Measurements from ENCODE around the gene PLEKHG3. TPM values are rescaled to one million over a fixed set of nuclear protein-coding genes. Genes with fewer than 3 reads are reported as not detected.

The PLEKHG3 gene
- total RNA-seq, 4 donors from 2014 or later, result 58.1 to 273 (median 94.7) TPM

DNA sequence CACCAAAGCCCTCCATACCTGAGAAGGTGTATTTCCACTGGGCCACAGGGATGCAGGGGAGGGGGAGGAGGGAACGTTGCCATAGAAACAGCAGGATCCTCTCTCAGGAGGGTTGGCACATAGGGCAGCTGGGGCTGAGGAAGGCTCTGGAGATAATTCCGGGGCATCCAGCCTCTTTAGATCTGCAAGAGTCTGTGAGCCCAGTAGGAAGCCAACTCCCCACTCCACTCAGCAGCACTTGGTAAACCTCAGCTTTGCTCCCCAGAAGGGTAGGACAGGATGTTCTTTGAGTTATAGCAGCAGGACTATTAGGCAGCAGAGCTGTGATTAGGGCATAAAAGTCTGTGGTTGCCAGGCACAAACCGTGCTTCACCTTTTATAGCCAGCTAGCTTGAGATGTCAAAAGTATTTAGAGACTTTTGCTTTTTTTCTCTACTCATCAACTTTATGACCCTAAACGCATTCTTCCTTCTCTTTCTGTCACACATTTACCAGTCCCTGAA is 7.8 kb upstream of the PLEKHG3 start:
- in situ Hi-C loops (cut with MboI; ENCODE audit: low pct_ligation_motif_present in 1 of 4, low pct_unique_long_range_greater_than_20kb in 1 of 4, low sequenced_read_pairs in 3 of 4) (no loop called here), intact Hi-C loops (cut with DNase I; ENCODE audit: low total_unique reads) (no loop called here)
- peak; percentile 70 for DNase-seq
- H3K9me3 ChIP-seq, result no peaks in the 10 kb centered on the region
- H3K4me3 ChIP-seq, result no peak overlapping the region
- H3K36me3 ChIP-seq, result no peaks in the 10 kb centered on the region
- H3K27ac ChIP-seq, result peak overlapping the region; percentile 66 to 77 (median 76)
- H3K27me3 ChIP-seq, result no peaks in the 10 kb centered on the region
- 31 to 60% methylated on average over 1 to 4 of the region's 4 CpGs for WGBS, 2 donors (ENCODE audit: low coverage in 1 of 2)
- H3K4me1 ChIP-seq, result peaks cover 16 to 67% (median 45%) of the 10 kb centered on the region in 4 donors
- TF ChIP-seq POLR2AphosphoS5 (IDR thresholded peaks at IDR 0.05) (peak in 2 of 3 donors; percentile 68 to 71), POLR2A (IDR thresholded peaks at IDR 0.05) (peak; percentile 37), EP300 (IDR thresholded peaks at IDR 0.05; ENCODE audit: low read depth) (peak; percentile 36)
- TF ChIP-seq, protein P1, sequence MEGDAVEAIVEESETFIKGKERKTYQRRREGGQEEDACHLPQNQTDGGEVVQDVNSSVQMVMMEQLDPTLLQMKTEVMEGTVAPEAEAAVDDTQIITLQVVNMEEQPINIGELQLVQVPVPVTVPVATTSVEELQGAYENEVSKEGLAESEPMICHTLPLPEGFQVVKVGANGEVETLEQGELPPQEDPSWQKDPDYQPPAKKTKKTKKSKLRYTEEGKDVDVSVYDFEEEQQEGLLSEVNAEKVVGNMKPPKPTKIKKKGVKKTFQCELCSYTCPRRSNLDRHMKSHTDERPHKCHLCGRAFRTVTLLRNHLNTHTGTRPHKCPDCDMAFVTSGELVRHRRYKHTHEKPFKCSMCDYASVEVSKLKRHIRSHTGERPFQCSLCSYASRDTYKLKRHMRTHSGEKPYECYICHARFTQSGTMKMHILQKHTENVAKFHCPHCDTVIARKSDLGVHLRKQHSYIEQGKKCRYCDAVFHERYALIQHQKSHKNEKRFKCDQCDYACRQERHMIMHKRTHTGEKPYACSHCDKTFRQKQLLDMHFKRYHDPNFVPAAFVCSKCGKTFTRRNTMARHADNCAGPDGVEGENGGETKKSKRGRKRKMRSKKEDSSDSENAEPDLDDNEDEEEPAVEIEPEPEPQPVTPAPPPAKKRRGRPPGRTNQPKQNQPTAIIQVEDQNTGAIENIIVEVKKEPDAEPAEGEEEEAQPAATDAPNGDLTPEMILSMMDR (IDR thresholded peaks at IDR 0.05), result no peak

DNA sequence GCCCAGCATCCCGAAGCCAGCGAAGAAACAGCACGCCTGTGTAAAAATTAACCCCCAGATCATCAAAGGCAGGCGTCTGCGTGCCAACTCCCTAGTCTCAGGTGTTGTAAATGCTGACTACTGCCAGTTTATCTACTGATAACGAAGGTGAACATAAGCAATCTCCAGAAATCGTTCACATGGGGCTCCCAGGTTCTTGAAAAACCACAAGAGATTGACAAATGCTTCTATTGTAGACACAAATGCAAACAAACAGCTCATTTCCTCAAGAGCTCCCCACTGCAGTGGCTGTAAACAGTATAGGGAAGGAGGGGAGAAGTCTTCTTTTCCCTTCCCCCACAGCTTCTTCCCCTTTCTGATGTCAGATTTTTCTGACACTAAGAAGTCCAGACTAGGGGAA is 5.3 kb upstream of the PLEKHG3 start:
- 0 to 34% methylated on average over 2 to 7 of the region's 7 CpGs for WGBS, 2 donors (ENCODE audit: low coverage in 1 of 2)
- in situ Hi-C loops (cut with MboI; ENCODE audit: low pct_ligation_motif_present in 1 of 4, low pct_unique_long_range_greater_than_20kb in 1 of 4, low sequenced_read_pairs in 3 of 4), result no loop called here
- no peaks in the 10 kb centered on the region for H3K36me3 ChIP-seq
- no peak overlapping the region for H3K4me3 ChIP-seq
- H3K4me1 ChIP-seq, result peaks cover 16 to 60% (median 52%) of the 10 kb centered on the region in 4 donors
- TF ChIP-seq EP300 (IDR thresholded peaks at IDR 0.05; ENCODE audit: low read depth) (no peak), POLR2AphosphoS5 (IDR thresholded peaks at IDR 0.05) (peak in 1 of 3 donors; percentile 49)
- TF ChIP-seq, protein P1 (IDR thresholded peaks at IDR 0.05), result peak in 1 of 5 experiments; percentile 2
- peak overlapping the region; percentile 72 to 77 (median 76) for H3K27ac ChIP-seq
- intact Hi-C loops (cut with DNase I; ENCODE audit: low total_unique reads), result no loop called here
- no peaks in the 10 kb centered on the region for H3K9me3 ChIP-seq
- no peaks in the 10 kb centered on the region for H3K27me3 ChIP-seq
- DNase-seq, result peak; percentile 80

DNA sequence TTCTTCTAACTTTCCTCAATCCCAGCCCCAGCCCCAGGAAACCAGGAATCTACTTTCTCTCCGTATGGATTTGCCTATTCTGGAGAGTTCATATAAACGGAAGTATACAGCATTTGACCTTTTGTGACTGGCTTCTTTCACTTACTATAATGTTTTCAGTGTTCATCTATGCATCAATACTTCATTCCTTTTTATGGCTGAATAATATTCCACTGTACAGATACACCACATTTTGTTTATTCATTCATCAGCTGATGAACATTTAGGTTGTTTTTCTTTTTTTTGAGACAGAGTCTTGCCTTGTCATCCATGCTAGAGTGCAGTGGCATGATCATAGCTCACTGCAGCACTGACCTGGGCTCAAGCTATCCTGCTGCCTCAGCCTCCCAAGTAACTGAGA is 3.9 kb upstream of the PLEKHG3 start:
- Histone ChIP-seq H3K9me3 (no peaks in the 10 kb centered on the region), H3K4me3 (no peak overlapping the region), H3K27ac (no peak overlapping the region), H3K4me1 (peaks cover 17 to 64% (median 54%) of the 10 kb centered on the region in 4 donors), H3K27me3 (no peaks in the 10 kb centered on the region), H3K36me3 (no peaks in the 10 kb centered on the region)
- WGBS, 2 donors (ENCODE audit: low coverage in 1 of 2), result 71 to 77% methylated on average over 2 of the region's 2 CpGs
- TF ChIP-seq POLR2AphosphoS5 (IDR thresholded peaks at IDR 0.05) (no peak), EP300 (IDR thresholded peaks at IDR 0.05; ENCODE audit: low read depth) (no peak), POLR2A (IDR thresholded peaks at IDR 0.05) (no peak)
- TF ChIP-seq, protein P1 (IDR thresholded peaks at IDR 0.05), result no peak
- no peak for DNase-seq
- in situ Hi-C loops (cut with MboI; ENCODE audit: low pct_ligation_motif_present in 1 of 4, low pct_unique_long_range_greater_than_20kb in 1 of 4, low sequenced_read_pairs in 3 of 4), result no loop called here
- intact Hi-C loops (cut with DNase I; ENCODE audit: low total_unique reads), result no loop called here

DNA sequence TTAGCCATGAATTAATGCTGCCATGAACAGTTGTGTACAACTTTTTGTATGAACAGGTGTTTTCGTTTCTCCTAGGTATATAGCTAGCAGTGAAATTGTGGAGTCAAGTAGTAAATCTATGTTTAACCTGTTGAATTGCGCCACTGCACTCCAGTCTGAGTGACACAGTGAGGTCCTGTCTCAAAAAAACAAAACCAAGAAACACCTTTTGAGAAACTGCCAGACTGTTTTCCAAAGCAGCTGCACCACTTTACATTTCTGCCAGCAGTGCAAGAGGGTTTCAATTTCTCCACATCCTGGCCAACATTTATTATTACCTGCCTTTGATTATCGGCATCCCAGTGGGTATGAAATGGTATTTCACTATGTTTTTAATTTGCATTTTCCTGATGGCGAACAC is 3.3 kb upstream of the PLEKHG3 start:
- in situ Hi-C loops (cut with MboI; ENCODE audit: low pct_ligation_motif_present in 1 of 4, low pct_unique_long_range_greater_than_20kb in 1 of 4, low sequenced_read_pairs in 3 of 4) (no loop called here), intact Hi-C loops (cut with DNase I; ENCODE audit: low total_unique reads) (no loop called here)
- Histone ChIP-seq H3K27me3 (no peaks in the 10 kb centered on the region), H3K9me3 (no peaks in the 10 kb centered on the region), H3K4me1 (peaks cover 17 to 67% (median 57%) of the 10 kb centered on the region in 4 donors), H3K36me3 (no peaks in the 10 kb centered on the region), H3K4me3 (no peak overlapping the region), H3K27ac (no peak overlapping the region)
- DNase-seq, result no peak
- WGBS, 2 donors (ENCODE audit: low coverage in 1 of 2), result 65% methylated on average over 3 to 4 of the region's 4 CpGs
- TF ChIP-seq POLR2AphosphoS5 (IDR thresholded peaks at IDR 0.05), result no peak

DNA sequence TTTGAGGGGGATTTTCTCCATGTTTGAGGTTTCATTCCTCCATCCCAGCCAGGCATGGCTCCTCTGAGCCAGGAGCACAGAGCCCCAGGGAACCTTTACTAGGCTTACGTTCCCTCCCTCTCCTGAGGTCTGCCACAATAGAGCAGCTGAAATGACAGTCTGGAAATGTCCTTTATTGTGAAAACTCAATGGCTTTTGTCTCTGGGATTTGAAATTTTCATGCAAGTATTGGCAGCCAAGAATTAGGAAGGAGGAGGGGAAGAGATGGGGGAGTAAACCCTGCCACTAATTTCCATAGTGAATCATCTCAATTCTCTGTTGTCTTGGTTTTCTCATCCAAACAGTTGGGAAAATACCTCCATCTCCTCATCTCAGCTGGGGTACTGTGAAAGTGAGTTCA is 2.6 kb upstream of the PLEKHG3 start:
- 76 to 100% methylated on average over 1 of the region's 1 CpG for WGBS, 2 donors (ENCODE audit: low coverage in 1 of 2)
- Histone ChIP-seq H3K4me3 (no peak overlapping the region), H3K4me1 (peaks cover 15 to 68% (median 58%) of the 10 kb centered on the region in 4 donors), H3K36me3 (no peaks in the 10 kb centered on the region), H3K27ac (no peak overlapping the region), H3K27me3 (no peaks in the 10 kb centered on the region), H3K9me3 (no peaks in the 10 kb centered on the region)
- DNase-seq, result no peak
- TF ChIP-seq POLR2A (IDR thresholded peaks at IDR 0.05) (no peak), POLR2AphosphoS5 (IDR thresholded peaks at IDR 0.05) (no peak), EP300 (IDR thresholded peaks at IDR 0.05; ENCODE audit: low read depth) (no peak)
- TF ChIP-seq, protein P1 (IDR thresholded peaks at IDR 0.05), result no peak
- in situ Hi-C loops (cut with MboI; ENCODE audit: low pct_ligation_motif_present in 1 of 4, low pct_unique_long_range_greater_than_20kb in 1 of 4, low sequenced_read_pairs in 3 of 4), result no loop called here
- intact Hi-C loops (cut with DNase I; ENCODE audit: low total_unique reads), result no loop called here
